Ishikawa (cell line): ENCODE measurements around the gene FAM110C.

Experiments
- CEBPB ChIP-seq: IDR thresholded peaks from 2 replicates; pipeline ENCODE4 v1.6.1; 2012
- CREB1 ChIP-seq: IDR thresholded peaks from 2 replicates; pipeline ENCODE4 v1.6.1; 2012; ENCODE audit warnings: low read depth
- EGR1 ChIP-seq: IDR thresholded peaks from 2 replicates; pipeline ENCODE4 v1.6.1; 2012
- EP300 ChIP-seq: IDR thresholded peaks from 2 replicates; pipeline ENCODE4 v1.6.1; 2012; ENCODE audit warnings: borderline replicate concordance
- FOXM1 ChIP-seq: IDR thresholded peaks from 2 replicates; pipeline ENCODE4 v1.6.1; 2012; ENCODE audit warnings: low read depth, borderline replicate concordance
- NFIC ChIP-seq: IDR thresholded peaks from 2 replicates; pipeline ENCODE4 v1.6.1; 2012
- RAD21 ChIP-seq: IDR thresholded peaks from 2 replicates; pipeline ENCODE4 v1.6.1; 2012; ENCODE audit warnings: low read depth
- TAF1 ChIP-seq: IDR thresholded peaks from 2 replicates; pipeline ENCODE4 v1.6.1; 2012; ENCODE audit warnings: low read depth, mild to moderate bottlenecking
- TCF12 ChIP-seq: IDR thresholded peaks from 2 replicates; pipeline ENCODE4 v1.6.1; 2012; ENCODE audit warnings: low read depth
- TEAD4 ChIP-seq: IDR thresholded peaks from 2 replicates; pipeline ENCODE4 v1.6.1; 2012
- USF1 ChIP-seq: IDR thresholded peaks from 2 replicates; pipeline ENCODE4 v1.6.1; 2012
- YY1 ChIP-seq: IDR thresholded peaks from 2 replicates; pipeline ENCODE4 v1.6.1; 2012; ENCODE audit warnings: low read depth
- ZBTB7A ChIP-seq: IDR thresholded peaks from 2 replicates; pipeline ENCODE4 v1.6.1; 2012; ENCODE audit warnings: low read depth
- TF ChIP-seq, protein P1 (sequence below): IDR thresholded peaks from 2 replicates; pipeline ENCODE4 v1.6.1; 2012
- TF ChIP-seq, protein P2 (sequence below): IDR thresholded peaks from 2 replicates; pipeline ENCODE4 v1.6.1; 2012; ENCODE audit warnings: low read depth, mild to moderate bottlenecking

The FAM110C gene

GRCh38 chr2:42788-43187, 3.5 kb downstream of the FAM110C start:
- TF ChIP-seq EP300, result no peak

DNA sequence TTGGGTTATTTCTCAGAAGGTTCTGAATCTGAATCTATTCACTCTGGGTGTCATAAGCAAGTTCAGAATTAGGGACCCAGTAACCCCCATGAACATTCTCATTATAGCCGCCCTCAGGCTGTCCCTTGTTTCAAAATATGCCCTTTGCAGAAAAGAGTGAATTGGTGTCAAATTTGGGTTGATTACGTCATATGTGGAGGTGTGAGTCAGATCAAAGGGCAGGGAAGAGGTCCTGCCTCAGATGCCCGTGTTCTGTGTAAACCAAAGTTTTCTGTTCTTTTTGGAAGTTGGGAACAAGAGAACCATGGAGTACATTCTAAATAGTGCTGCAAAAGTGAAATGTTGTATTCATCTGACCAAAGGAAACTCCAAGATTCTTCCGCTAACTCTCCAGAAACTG, 5.8 kb downstream of the FAM110C start:
- TF ChIP-seq, protein P1, sequence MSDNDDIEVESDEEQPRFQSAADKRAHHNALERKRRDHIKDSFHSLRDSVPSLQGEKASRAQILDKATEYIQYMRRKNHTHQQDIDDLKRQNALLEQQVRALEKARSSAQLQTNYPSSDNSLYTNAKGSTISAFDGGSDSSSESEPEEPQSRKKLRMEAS, result no peak
- TF ChIP-seq EP300 (no peak), FOXM1 (no peak), EGR1 (no peak), CREB1 (no peak), CEBPB (no peak), ZBTB7A (no peak), USF1 (no peak), YY1 (no peak), TAF1 (no peak), NFIC (no peak), TCF12 (no peak), TEAD4 (no peak), RAD21 (no peak)
- TF ChIP-seq, protein P2, sequence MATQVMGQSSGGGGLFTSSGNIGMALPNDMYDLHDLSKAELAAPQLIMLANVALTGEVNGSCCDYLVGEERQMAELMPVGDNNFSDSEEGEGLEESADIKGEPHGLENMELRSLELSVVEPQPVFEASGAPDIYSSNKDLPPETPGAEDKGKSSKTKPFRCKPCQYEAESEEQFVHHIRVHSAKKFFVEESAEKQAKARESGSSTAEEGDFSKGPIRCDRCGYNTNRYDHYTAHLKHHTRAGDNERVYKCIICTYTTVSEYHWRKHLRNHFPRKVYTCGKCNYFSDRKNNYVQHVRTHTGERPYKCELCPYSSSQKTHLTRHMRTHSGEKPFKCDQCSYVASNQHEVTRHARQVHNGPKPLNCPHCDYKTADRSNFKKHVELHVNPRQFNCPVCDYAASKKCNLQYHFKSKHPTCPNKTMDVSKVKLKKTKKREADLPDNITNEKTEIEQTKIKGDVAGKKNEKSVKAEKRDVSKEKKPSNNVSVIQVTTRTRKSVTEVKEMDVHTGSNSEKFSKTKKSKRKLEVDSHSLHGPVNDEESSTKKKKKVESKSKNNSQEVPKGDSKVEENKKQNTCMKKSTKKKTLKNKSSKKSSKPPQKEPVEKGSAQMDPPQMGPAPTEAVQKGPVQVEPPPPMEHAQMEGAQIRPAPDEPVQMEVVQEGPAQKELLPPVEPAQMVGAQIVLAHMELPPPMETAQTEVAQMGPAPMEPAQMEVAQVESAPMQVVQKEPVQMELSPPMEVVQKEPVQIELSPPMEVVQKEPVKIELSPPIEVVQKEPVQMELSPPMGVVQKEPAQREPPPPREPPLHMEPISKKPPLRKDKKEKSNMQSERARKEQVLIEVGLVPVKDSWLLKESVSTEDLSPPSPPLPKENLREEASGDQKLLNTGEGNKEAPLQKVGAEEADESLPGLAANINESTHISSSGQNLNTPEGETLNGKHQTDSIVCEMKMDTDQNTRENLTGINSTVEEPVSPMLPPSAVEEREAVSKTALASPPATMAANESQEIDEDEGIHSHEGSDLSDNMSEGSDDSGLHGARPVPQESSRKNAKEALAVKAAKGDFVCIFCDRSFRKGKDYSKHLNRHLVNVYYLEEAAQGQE, result no peak

GRCh38 chr2:38155-38554, 8.2 kb downstream of the FAM110C start:
- TF ChIP-seq CREB1 (no peak), TCF12 (no peak), RAD21 (no peak), FOXM1 (no peak), EGR1 (no peak), USF1 (no peak), TEAD4 (no peak), EP300 (no peak), TAF1 (no peak), YY1 (no peak), CEBPB (no peak), NFIC (no peak), ZBTB7A (no peak)
- TF ChIP-seq, protein P1, result no peak
- TF ChIP-seq, protein P2, result no peak

DNA sequence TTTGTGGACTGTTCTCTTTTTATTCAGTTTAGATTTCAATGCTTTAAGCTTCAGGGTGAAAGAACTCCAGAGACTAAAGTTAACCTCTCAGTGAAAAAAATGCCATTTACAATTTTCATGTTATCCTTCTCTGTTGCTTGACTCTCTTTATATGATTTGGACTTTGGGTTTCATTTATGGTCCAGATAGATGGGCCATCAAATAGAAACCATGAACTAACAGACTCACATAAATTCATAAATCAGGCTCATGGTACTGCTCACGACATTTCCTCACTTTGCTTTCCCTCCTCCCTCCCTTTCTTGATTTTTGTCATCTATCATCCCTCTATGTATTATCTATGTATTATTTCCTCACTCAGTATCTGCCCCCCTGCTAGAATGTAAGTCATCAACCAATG, 10.0 kb downstream of the FAM110C start:
- TF ChIP-seq YY1 (no peak), CREB1 (no peak), EP300 (no peak), NFIC (no peak), CEBPB (no peak), USF1 (no peak)
- TF ChIP-seq, protein P1, result no peak
- TF ChIP-seq, protein P2, result no peak

DNA sequence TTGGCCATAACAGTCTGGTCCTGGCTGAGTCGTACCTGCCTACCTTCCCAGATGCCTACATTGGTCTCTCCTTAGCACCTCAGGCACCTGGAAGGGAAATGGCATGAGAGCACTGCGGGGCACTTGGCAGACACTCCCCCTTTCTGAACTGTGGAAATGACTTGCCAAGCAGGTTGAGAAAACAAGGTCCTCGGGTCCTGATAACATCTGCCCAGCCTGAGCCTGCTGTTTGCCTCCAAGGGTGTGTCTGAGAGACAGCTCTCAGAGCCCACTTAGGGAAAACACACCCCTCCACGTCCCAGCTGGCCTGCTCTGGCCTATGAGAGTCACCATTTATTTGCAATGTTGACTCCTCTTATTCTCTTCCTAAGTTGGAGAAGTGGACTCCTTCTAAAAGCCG, 10.5 kb downstream of the FAM110C start:
- no peak for TF ChIP-seq TCF12
- TF ChIP-seq USF1, result no peak
